PC-3 (cell line): Measurements from ENCODE around the gene NBAS. TPM values are rescaled to one million over a fixed set of nuclear protein-coding genes. Genes with fewer than 3 reads are reported as not detected.

Source experiments
- ATAC-seq: fragments of 200-7000 bp; cut with Tn5 transposase; 2 replicates; pipeline ENCODE4 v1.9.1; 2020; ENCODE audit warnings: mild to moderate bottlenecking, moderate library complexity
- BruUV-seq: library from RNA; stranded (reverse); fragments of 400-500 nt; replicated peaks from 2 replicates; lab custom pipeline; 2021; lab: Mats Ljungman, UMichigan
- CTCF ChIA-PET: fragments of 300-600 bp; sonication (Branson Sonifier 250); formaldehyde crosslinking; loops from one replicate; lab custom pipeline; 2022; ENCODE audit warnings: antibody characterized with exemption; lab: Charles Lee
- POLR2A ChIA-PET: fragments of 300-600 bp; sonication (Branson Sonifier 250); formaldehyde crosslinking; loops from one replicate; lab custom pipeline; 2022; ENCODE audit warnings: antibody characterized with exemption; ENCODE audit not compliant: unreplicated experiment; lab: Charles Lee
- DNase-seq: peaks from one replicate; pipeline ENCODE4 v3.0.0-alpha.2; 2015
- H2AFZ ChIP-seq: fragments of 300-600 bp; sonication (generic); 2 replicates; pipeline ENCODE4 v1.6.0; 2016; ENCODE audit warnings: antibody characterized with exemption, low read length
- H3F3A ChIP-seq: fragments of 300-600 bp; sonication (generic); one replicate; pipeline ENCODE4 v1.6.0; 2017; ENCODE audit warnings: antibody characterized with exemption, low read length, control low read depth, mild to moderate bottlenecking; ENCODE audit not compliant: unreplicated experiment
- H3K27ac ChIP-seq: fragments of 300-600 bp; sonication (generic); 2 replicates; pipeline ENCODE4 v1.5.1; 2016; ENCODE audit warnings: mild to moderate bottlenecking, low read length
- H3K27me3 ChIP-seq: fragments of 300-600 bp; sonication (generic); 2 replicates; pipeline ENCODE4 v1.6.1; 2016; ENCODE audit warnings: low read length, mixed read lengths
- H3K36me3 ChIP-seq: fragments of 300-600 bp; sonication (generic); 2 replicates; pipeline ENCODE4 v1.6.1; 2016; ENCODE audit warnings: low read depth, mixed run types, low read length, mixed read lengths
- H3K4me1 ChIP-seq: fragments of 300-600 bp; sonication (generic); 2 replicates; pipeline ENCODE4 v1.5.1; 2016; ENCODE audit warnings: low read length; ENCODE audit not compliant: insufficient read depth
- H3K4me2 ChIP-seq: fragments of 300-600 bp; sonication (generic); 2 replicates; pipeline ENCODE4 v1.6.0; 2016; ENCODE audit warnings: low read length
- H3K4me3 ChIP-seq: fragments of 300-600 bp; sonication (generic); 2 replicates; pipeline ENCODE4 v1.5.1; 2016; ENCODE audit warnings: mild to moderate bottlenecking, low read length, mixed read lengths
- H3K79me2 ChIP-seq: fragments of 300-600 bp; sonication (generic); 2 replicates; pipeline ENCODE4 v1.6.1; 2017; ENCODE audit warnings: low read length, mixed read lengths
- H3K9ac ChIP-seq: fragments of 300-600 bp; sonication (generic); 2 replicates; pipeline ENCODE4 v1.6.0; 2016; ENCODE audit warnings: mild to moderate bottlenecking, low read length
- H3K9me2 ChIP-seq: fragments of 300-600 bp; sonication (generic); replicated peaks from 2 replicates; pipeline ENCODE4 v1.6.1; 2016; ENCODE audit warnings: mixed run types, low read length, mixed read lengths
- H3K9me3 ChIP-seq: fragments of 300-600 bp; sonication (generic); 2 replicates; pipeline ENCODE4 v1.6.1; 2016; ENCODE audit warnings: low read length, mixed read lengths
- H4K20me1 ChIP-seq: fragments of 300-600 bp; sonication (generic); 2 replicates; pipeline ENCODE4 v1.6.1; 2016; ENCODE audit warnings: low read length, mixed read lengths
- CTCF ChIP-seq: fragments of 300-600 bp; sonication (generic); conservative IDR thresholded peaks from 2 replicates; pipeline ENCODE4 v1.5.1; 2017; ENCODE audit warnings: antibody characterized with exemption, low read depth, mild to moderate bottlenecking, low read length
- EZH2 ChIP-seq: fragments of 300-600 bp; sonication (generic); IDR thresholded peaks from one replicate; pipeline ENCODE4 v1.6.1; 2017; ENCODE audit warnings: antibody characterized with exemption, mild to moderate bottlenecking, low read length; ENCODE audit not compliant: unreplicated experiment
- EZH2phosphoT487 ChIP-seq: fragments of 300-600 bp; sonication (generic); IDR thresholded peaks from 2 replicates; pipeline ENCODE4 v1.6.1; 2018; ENCODE audit warnings: mild to moderate bottlenecking, antibody characterized with exemption, low read length, borderline replicate concordance
- intact Hi-C: fragments of 100-400 bp; cut with micrococcal nuclease; formaldehyde crosslinking; loops from 2 replicates; pipeline ENCODE4 v1.9.0; 2023
- total RNA-seq: library from RNA; depleted of rRNA; stranded (reverse); fragments of >200 nt; gene quantifications from 2 replicates; pipeline ENCODE4 v1.2.3, GENCODE V29; 2014

NBAS gene
- total RNA-seq, 1 experiment from 2014 or later, result 37.2 TPM

- Histone ChIP-seq H3F3A (no peaks in the 10 kb centered on the region), H3K4me3 (no peak overlapping the region), H3K9me2 (no peaks in the 10 kb centered on the region), H3K4me1 (peaks cover 5% of the 10 kb centered on the region; the same call in 1 of the 2 replicates), H3K36me3 (no peaks in the 10 kb centered on the region; the same call in 1 of the 2 replicates), H4K20me1 (no peaks in the 10 kb centered on the region), H3K27me3 (no peaks in the 10 kb centered on the region), H3K79me2 (no peaks in the 10 kb centered on the region), H2AFZ (no peak overlapping the region), H3K9me3 (no peaks in the 10 kb centered on the region), H3K27ac (no peak overlapping the region), H3K9ac (no peak overlapping the region), H3K4me2 (no peak overlapping the region)
- no peak for ATAC-seq
- POLR2A ChIA-PET, result no interaction called here
- DNase-seq, result no peak
- CTCF ChIA-PET, result no interaction called here
- BruUV-seq, result no TSS peak
- no peak for TF ChIP-seq EZH2phosphoT487
- TF ChIP-seq EZH2, result no peak
- no peak for TF ChIP-seq CTCF
- intact Hi-C loops, result no loop called here
These were observed 175.9 kb downstream of the NBAS start for GRCh38 chr2:15385184-15385583.

DNA sequence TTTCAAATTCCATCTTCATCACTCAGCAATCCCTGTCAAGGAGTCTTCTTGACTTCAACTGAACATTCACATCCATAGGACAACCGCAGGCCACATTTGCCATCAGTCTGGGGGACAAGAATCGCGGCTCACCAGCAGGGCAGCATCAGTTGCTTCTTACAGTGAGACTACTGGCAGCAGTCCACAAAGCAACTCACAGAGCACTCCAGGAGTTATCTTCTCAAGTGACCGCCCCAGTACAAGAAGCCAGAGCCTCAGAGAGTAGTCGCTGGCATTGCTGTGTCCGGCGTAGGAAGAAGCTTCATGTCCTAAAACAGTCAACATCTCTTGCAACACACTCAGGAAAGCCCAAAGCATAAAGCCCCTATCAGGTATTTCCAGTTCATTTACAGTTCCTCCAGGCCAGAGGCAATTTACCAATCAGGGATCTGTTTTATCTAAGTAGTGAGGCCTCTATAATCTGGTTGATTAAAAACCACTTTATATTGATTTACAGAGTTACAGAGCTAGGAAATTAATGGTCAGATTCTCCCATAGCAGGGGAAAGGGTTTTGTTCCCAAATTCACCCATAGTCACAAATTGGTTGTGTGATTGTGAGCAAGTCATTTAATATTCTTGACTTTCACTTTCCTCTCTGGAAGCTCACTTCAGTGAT, 177.3 kb downstream of the NBAS start:
- H3K9me3 ChIP-seq, result no peaks in the 10 kb centered on the region
- no peaks in the 10 kb centered on the region for H3K27me3 ChIP-seq
- BruUV-seq, result no TSS peak
- DNase-seq (no peak), ATAC-seq (no peak)
- H4K20me1 ChIP-seq, result no peaks in the 10 kb centered on the region
- H3K4me3 ChIP-seq, result no peak overlapping the region
- H3K9me2 ChIP-seq, result no peaks in the 10 kb centered on the region
- H3K4me1 ChIP-seq, result peaks cover 5% of the 10 kb centered on the region; the same call in 1 of the 2 replicates
- POLR2A ChIA-PET, result interaction anchor here (0.6 kb wide), 1 partner anchor 19 kb away, joined by 5 read pairs; no protein-coding TSS in a partner anchor
- H3F3A ChIP-seq, result no peaks in the 10 kb centered on the region
- peaks cover 2% of the 10 kb centered on the region; the same call in 1 of the 2 replicates for H3K36me3 ChIP-seq
- H2AFZ ChIP-seq, result no peak overlapping the region
- no peaks in the 10 kb centered on the region for H3K79me2 ChIP-seq
- no peak overlapping the region for H3K27ac ChIP-seq
- H3K9ac ChIP-seq, result no peak overlapping the region
- TF ChIP-seq EZH2, result no peak
- TF ChIP-seq CTCF, result no peak
- TF ChIP-seq EZH2phosphoT487, result no peak
- intact Hi-C loops, result no loop called here
- CTCF ChIA-PET, result no interaction called here
- H3K4me2 ChIP-seq, result no peak overlapping the region
